GM23248 (cell line): ENCODE data around the gene CTDP1. TPM values are rescaled to one million over a fixed set of nuclear protein-coding genes. Genes with fewer than 3 reads are reported as not detected.

Source experiments
- DNase-seq: peaks from one replicate; pipeline ENCODE4 v3.0.0-alpha.2; 2015
- H2AFZ ChIP-seq: fragments of 200-600 bp; sonication (generic); 2 replicates; pipeline ENCODE4 v1.6.1; 2016; ENCODE audit warnings: antibody characterized with exemption
- H3F3A ChIP-seq: fragments of 200-600 bp; sonication (generic); 2 replicates; pipeline ENCODE4 v1.6.1; 2016; ENCODE audit warnings: mild to moderate bottlenecking, antibody characterized with exemption, mixed run types; ENCODE audit not compliant: insufficient read depth
- H3K27ac ChIP-seq: fragments of 200-600 bp; sonication (generic); 2 replicates; pipeline ENCODE4 v1.5.1; 2016; ENCODE audit warnings: mild to moderate bottlenecking
- H3K27me3 ChIP-seq: fragments of 200-600 bp; sonication (generic); replicated peaks from 2 replicates; pipeline ENCODE4 v1.6.1; 2016; ENCODE audit warnings: mild to moderate bottlenecking; ENCODE audit not compliant: insufficient read depth
- H3K36me3 ChIP-seq: fragments of 200-600 bp; sonication (generic); 2 replicates; pipeline ENCODE4 v1.6.1; 2016; ENCODE audit warnings: low read depth, mild to moderate bottlenecking
- H3K4me1 ChIP-seq: fragments of 200-600 bp; sonication (generic); 2 replicates; pipeline ENCODE4 v1.6.1; 2016; ENCODE audit warnings: mild to moderate bottlenecking; ENCODE audit not compliant: insufficient read depth
- H3K4me2 ChIP-seq: fragments of 200-600 bp; sonication (generic); one replicate; pipeline ENCODE4 v1.6.1; 2016; ENCODE audit warnings: mild to moderate bottlenecking; ENCODE audit not compliant: unreplicated experiment
- H3K4me3 ChIP-seq: fragments of 200-600 bp; sonication (generic); 2 replicates; pipeline ENCODE4 v1.5.1; 2016; ENCODE audit warnings: mild to moderate bottlenecking
- H3K79me2 ChIP-seq: fragments of 200-600 bp; sonication (generic); 2 replicates; pipeline ENCODE4 v1.6.1; 2016; ENCODE audit warnings: mild to moderate bottlenecking; ENCODE audit not compliant: insufficient read depth
- H3K9ac ChIP-seq: fragments of 200-600 bp; sonication (generic); 2 replicates; pipeline ENCODE4 v1.6.1; 2016; ENCODE audit warnings: mild to moderate bottlenecking
- H3K9me2 ChIP-seq: fragments of 200-600 bp; sonication (generic); 2 replicates; pipeline ENCODE4 v1.6.1; 2016; ENCODE audit warnings: mixed run types, mild to moderate bottlenecking, moderate library complexity; ENCODE audit not compliant: insufficient read depth
- H3K9me3 ChIP-seq: fragments of 200-600 bp; sonication (generic); one replicate; pipeline ENCODE4 v1.6.1; 2017; ENCODE audit warnings: low read depth
- H4K20me1 ChIP-seq: fragments of 200-600 bp; sonication (generic); 2 replicates; pipeline ENCODE4 v1.6.0; 2016; ENCODE audit not compliant: insufficient read depth
- EZH2 ChIP-seq: fragments of 200-600 bp; sonication (generic); IDR thresholded peaks from 2 replicates; pipeline ENCODE4 v1.6.1; 2018; ENCODE audit warnings: antibody characterized with exemption, mild to moderate bottlenecking; ENCODE audit not compliant: insufficient read depth, poor library complexity, severe bottlenecking
- EZH2phosphoT487 ChIP-seq: fragments of 200-600 bp; sonication (generic); IDR thresholded peaks from 2 replicates; pipeline ENCODE4 v1.6.1; 2018; ENCODE audit warnings: antibody characterized with exemption, moderate library complexity, mild to moderate bottlenecking, low read depth; ENCODE audit not compliant: insufficient read depth
- WGBS, 2 experiments: methylation state at CpG; one replicate each; pipeline ENCODE4 v1.1.6; 2015 to 2017; ENCODE audit warnings: low lambda C conversion rate in 2 of 2, low coverage in 1 of 2; ENCODE audit errors: missing lambda C conversion rate in 2 of 2; 5-methylcytosine and 5-hydroxymethylcytosine counted together
- in situ Hi-C: fragments of 300-500 bp; cut with MboI; formaldehyde crosslinking; loops from 2 replicates; pipeline ENCODE4 v1.15.0; 2020
- polyA plus RNA-seq: library from polyadenylated mRNA; unstranded; fragments of >200 nt; fragmentation: Nextera tagmentation; extraction: Ambion mirVana; gene quantifications from 2 replicates; pipeline ENCODE4 v1.2.1, GENCODE V29; 2016
- total RNA-seq: library from RNA; depleted of rRNA; stranded (reverse); fragments of >200 nt; shearing (Covaris generic); gene quantifications from 2 replicates; pipeline ENCODE4 v1.2.3, GENCODE V29; 2014

The CTDP1 gene
- total and polyA plus RNA-seq, 2 experiments from 2014 or later: 6.7 to 26.0 TPM

- no peak for DNase-seq
- H4K20me1 ChIP-seq: peaks cover 6% of the 10 kb centered on the region; the same call in 1 of the 2 replicates
- H3K79me2 ChIP-seq: peaks cover 81% of the 10 kb centered on the region
- H3K27ac ChIP-seq: no peak overlapping the region
- H3K4me2 ChIP-seq: no peak overlapping the region
- H3K9me2 ChIP-seq: no peaks in the 10 kb centered on the region
- no peak overlapping the region for H3K4me3 ChIP-seq
- H3K27me3 ChIP-seq: no peaks in the 10 kb centered on the region
- no peaks in the 10 kb centered on the region for H3K36me3 ChIP-seq
- TF ChIP-seq EZH2: no peak
- TF ChIP-seq EZH2phosphoT487: no peak
- WGBS, 2 experiments: 87% methylated on average over 15 of the region's 15 CpGs
- in situ Hi-C loops: no loop called here
- H2AFZ ChIP-seq: no peak overlapping the region
- H3F3A ChIP-seq: no peaks in the 10 kb centered on the region
- no peaks in the 10 kb centered on the region for H3K9me3 ChIP-seq
- H3K9ac ChIP-seq: no peak overlapping the region
- peaks cover 5% of the 10 kb centered on the region for H3K4me1 ChIP-seq
Measured at GRCh38 chr18:79682894-79683625, 3.5 kb downstream of the CTDP1 start.

- Histone ChIP-seq H3K9me2 (no peaks in the 10 kb centered on the region), H3K27me3 (no peaks in the 10 kb centered on the region), H3K79me2 (peaks cover 82% of the 10 kb centered on the region), H3K4me3 (no peak overlapping the region), H2AFZ (no peak overlapping the region), H3K4me2 (no peak overlapping the region), H3F3A (no peaks in the 10 kb centered on the region), H4K20me1 (peaks cover 6% of the 10 kb centered on the region; the same call in 1 of the 2 replicates), H3K9me3 (no peaks in the 10 kb centered on the region), H3K4me1 (no peaks in the 10 kb centered on the region), H3K9ac (no peak overlapping the region), H3K27ac (no peak overlapping the region), H3K36me3 (no peaks in the 10 kb centered on the region)
- in situ Hi-C loops: no loop called here
- DNase-seq: no peak
- 78 to 79% methylated on average over 21 of the region's 21 CpGs for whole genome bisulfite sequencing, 2 experiments
- TF ChIP-seq EZH2phosphoT487: no peak
- no peak for TF ChIP-seq EZH2
Measured at GRCh38 chr18:79683626-79684282, 4.2 kb downstream of the CTDP1 start.

- H2AFZ ChIP-seq: no peak overlapping the region
- H3K4me3 ChIP-seq: no peak overlapping the region
- 76 to 79% methylated on average over 10 of the region's 10 CpGs for WGBS, 2 experiments
- no peak overlapping the region for H3K9ac ChIP-seq
- no peak overlapping the region for H3K4me2 ChIP-seq
- no peaks in the 10 kb centered on the region for H3K36me3 ChIP-seq
- no peaks in the 10 kb centered on the region for H3K27me3 ChIP-seq
- H3K9me3 ChIP-seq: no peaks in the 10 kb centered on the region
- no peaks in the 10 kb centered on the region for H3K4me1 ChIP-seq
- H3F3A ChIP-seq: no peaks in the 10 kb centered on the region
- peaks cover 87% of the 10 kb centered on the region for H3K79me2 ChIP-seq
- in situ Hi-C loops: no loop called here
- peaks cover 10% of the 10 kb centered on the region; the same call in 1 of the 2 replicates for H4K20me1 ChIP-seq
- DNase-seq: no peak
- no peak overlapping the region for H3K27ac ChIP-seq
- TF ChIP-seq EZH2 (no peak), EZH2phosphoT487 (no peak)
- H3K9me2 ChIP-seq: no peaks in the 10 kb centered on the region
Measured at GRCh38 chr18:79684283-79684631, 4.7 kb downstream of the CTDP1 start.

GRCh38 chr18:79684787-79685186, 5.2 kb downstream of the CTDP1 start:
- no peak overlapping the region for H3K9ac ChIP-seq
- H3K27me3 ChIP-seq: no peaks in the 10 kb centered on the region
- no peak overlapping the region for H3K4me3 ChIP-seq
- H2AFZ ChIP-seq: no peak overlapping the region
- no peaks in the 10 kb centered on the region for H3K9me3 ChIP-seq
- WGBS, 2 experiments: 73 to 75% methylated on average over 13 of the region's 13 CpGs
- peaks cover 10% of the 10 kb centered on the region; the same call in 1 of the 2 replicates for H4K20me1 ChIP-seq
- H3K4me2 ChIP-seq: no peak overlapping the region
- no peaks in the 10 kb centered on the region for H3K36me3 ChIP-seq
- H3K9me2 ChIP-seq: no peaks in the 10 kb centered on the region
- no peaks in the 10 kb centered on the region for H3F3A ChIP-seq
- H3K4me1 ChIP-seq: no peaks in the 10 kb centered on the region
- no peak overlapping the region for H3K27ac ChIP-seq
- DNase-seq: no peak
- H3K79me2 ChIP-seq: peaks cover 92% of the 10 kb centered on the region
- in situ Hi-C loops: no loop called here
- TF ChIP-seq EZH2 (no peak), EZH2phosphoT487 (no peak)
